Stimulated activated naive CD8-positive, alpha-beta T cell treated with anti-CD3 and anti-CD28 coated beads, Interleukin-15, Interleukin-2, amounts not matched to agents 100 ng/mL and 50 ng/mL, for 24 hours (primary cell): ENCODE data around the gene PRAMEF14.
"Not testable (repeated sequence)": the region's sequence is repeated elsewhere in the genome, so short reads cannot be mapped to it uniquely, and the experiment has no call there.

Experiments used
- H3K27ac Mint-ChIP-seq: one replicate; pipeline ENCODE4 v1.8.0; 2021; ENCODE audit warnings: mild to moderate bottlenecking, mixed read lengths
- H3K27me3 Mint-ChIP-seq: one replicate; pipeline ENCODE4 v1.8.0; 2021; ENCODE audit warnings: mixed read lengths
- H3K36me3 Mint-ChIP-seq: one replicate; pipeline ENCODE4 v1.8.0; 2021; ENCODE audit warnings: low read depth, mixed read lengths
- H3K4me1 Mint-ChIP-seq: one replicate; pipeline ENCODE4 v1.8.0; 2021; ENCODE audit warnings: low read depth, mixed read lengths
- H3K4me3 Mint-ChIP-seq: one replicate; pipeline ENCODE4 v1.8.0; 2021; ENCODE audit warnings: mild to moderate bottlenecking, mixed read lengths
- H3K9me3 Mint-ChIP-seq: one replicate; pipeline ENCODE4 v1.8.0; 2021; ENCODE audit warnings: mixed read lengths

Gene PRAMEF14, protein sequence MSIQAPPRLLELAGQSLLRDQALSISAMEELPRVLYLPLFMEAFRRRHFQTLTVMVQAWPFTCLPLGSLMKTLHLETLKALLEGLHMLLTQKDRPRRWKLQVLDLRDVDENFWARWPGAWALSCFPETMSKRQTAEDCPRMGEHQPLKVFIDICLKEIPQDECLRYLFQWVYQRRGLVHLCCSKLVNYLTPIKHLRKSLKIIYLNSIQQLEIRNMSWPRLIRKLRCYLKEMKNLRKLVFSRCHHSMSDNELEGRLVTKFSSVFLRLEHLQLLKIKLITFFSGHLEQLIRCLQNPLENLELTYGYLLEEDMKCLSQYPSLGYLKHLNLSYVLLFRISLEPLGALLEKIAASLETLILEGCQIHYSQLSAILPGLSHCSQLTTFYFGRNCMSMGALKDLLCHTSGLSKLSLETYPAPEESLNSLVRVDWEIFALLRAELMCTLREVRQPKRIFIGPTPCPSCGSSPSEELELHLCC

DNA sequence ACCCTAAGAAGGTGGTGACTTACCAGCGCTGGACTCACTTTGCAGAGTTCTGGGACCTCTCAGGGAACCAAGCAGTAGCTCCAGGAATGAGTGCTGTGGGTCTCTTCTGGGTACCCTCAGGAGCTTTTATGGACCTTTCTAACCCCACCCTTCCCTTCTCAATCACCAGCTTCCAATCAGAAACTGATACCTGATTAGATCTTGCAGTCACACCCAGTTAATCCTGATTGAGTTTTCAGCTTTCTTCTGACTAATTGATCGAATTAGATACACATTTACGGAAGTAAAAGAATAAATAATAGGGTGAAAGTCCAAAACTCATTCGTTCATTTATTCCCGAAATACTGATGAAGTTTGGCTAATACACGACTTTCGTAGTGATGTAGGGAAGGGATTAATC is at the start of gene PRAMEF14:
Gene PRAMEF14, minus strand, starts transcription at position 101 of the 400 bp plus-strand sequence. CDS start 1,820 bp downstream, outside the sequence.
- H3K9me3 Mint-ChIP-seq, H3K36me3 Mint-ChIP-seq, H3K4me3 Mint-ChIP-seq, H3K27ac Mint-ChIP-seq, H3K27me3 Mint-ChIP-seq, H3K4me1 Mint-ChIP-seq: not testable (repeated sequence)

DNA sequence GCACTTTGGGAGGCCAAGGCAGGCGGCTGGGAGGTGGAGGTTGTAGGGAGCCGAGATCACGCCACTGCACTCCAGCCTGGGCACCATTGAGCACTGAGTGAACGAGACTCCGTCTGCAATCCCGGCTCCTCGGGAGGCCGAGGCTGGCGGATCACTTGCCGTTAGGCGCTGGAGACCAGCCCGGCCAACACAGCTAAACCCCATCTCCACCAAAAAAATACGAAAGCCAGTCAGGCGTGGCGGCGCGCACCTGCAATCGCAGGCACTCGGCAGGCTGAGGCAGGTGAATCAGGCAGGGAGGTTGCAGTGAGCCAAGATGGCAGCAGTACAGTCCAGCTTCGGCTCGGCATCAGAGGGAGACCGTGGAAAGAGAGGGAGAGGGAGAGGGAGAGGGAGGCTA is 48.4 kb upstream of the PRAMEF14 start:
- H3K4me3 Mint-ChIP-seq, H3K36me3 Mint-ChIP-seq, H3K27ac Mint-ChIP-seq, H3K27me3 Mint-ChIP-seq, H3K9me3 Mint-ChIP-seq, H3K4me1 Mint-ChIP-seq: not testable (repeated sequence)

DNA sequence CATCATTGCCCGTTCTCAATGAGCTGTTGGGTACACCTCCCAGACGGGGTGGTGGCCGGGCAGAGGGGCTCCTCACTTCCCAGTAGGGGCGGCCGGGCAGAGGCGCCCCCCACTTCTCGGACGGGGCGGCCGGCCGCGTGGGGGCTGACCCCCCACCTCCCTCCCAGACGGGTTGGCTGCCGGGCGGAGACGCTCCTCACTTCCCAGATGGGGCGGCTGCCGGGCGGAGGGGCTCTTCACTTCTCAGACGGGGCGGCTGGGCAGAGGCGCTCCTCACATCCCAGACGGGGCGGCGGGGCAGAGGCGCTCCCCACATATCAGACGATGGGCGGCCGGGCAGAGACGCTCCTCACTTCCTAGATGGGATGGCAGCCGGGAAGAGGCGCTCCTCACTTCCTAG is 47.8 kb upstream of the PRAMEF14 start:
- not testable (repeated sequence) for H3K27ac Mint-ChIP-seq, H3K4me3 Mint-ChIP-seq, H3K27me3 Mint-ChIP-seq, H3K9me3 Mint-ChIP-seq, H3K36me3 Mint-ChIP-seq, H3K4me1 Mint-ChIP-seq

- H3K4me1 Mint-ChIP-seq, H3K27ac Mint-ChIP-seq, H3K9me3 Mint-ChIP-seq, H3K36me3 Mint-ChIP-seq, H3K27me3 Mint-ChIP-seq, H3K4me3 Mint-ChIP-seq: not testable (repeated sequence)
Observed at GRCh38 chr1:13393004-13393403, 46.1 kb upstream of the PRAMEF14 start.

DNA sequence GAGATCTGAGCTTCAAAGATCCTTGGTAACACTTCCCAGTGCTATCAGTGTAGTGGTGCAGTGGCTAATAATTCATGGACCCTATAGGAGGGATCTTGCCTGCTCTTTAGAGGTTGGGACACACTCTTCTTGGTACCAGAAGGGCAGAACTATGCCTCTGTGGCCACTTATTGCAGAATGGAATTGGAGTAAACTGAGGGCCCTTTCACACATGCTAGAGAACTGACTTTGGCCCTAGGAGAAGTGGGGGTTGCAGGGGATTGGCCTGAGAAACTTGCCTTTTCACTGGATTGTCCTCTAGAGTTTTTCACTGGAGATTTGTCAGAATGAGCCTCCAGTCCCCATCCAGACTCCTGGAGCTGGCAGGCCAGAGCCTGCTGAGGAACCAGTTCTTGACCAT is 42.4 kb upstream of the PRAMEF14 start, which contains the start of gene PRAMEF17:
Gene PRAMEF17, plus strand, starts transcription at position 301 of the 400 bp plus-strand sequence. Its CDS starts 26 bp downstream, at position 327.
- H3K27ac Mint-ChIP-seq, H3K27me3 Mint-ChIP-seq, H3K9me3 Mint-ChIP-seq, H3K4me3 Mint-ChIP-seq, H3K36me3 Mint-ChIP-seq, H3K4me1 Mint-ChIP-seq: not testable (repeated sequence)

- not testable (repeated sequence) for H3K4me3 Mint-ChIP-seq, H3K27ac Mint-ChIP-seq, H3K4me1 Mint-ChIP-seq, H3K27me3 Mint-ChIP-seq, H3K36me3 Mint-ChIP-seq, H3K9me3 Mint-ChIP-seq
Observed at GRCh38 chr1:13380380-13380779, 33.4 kb upstream of the PRAMEF14 start.

GRCh38 chr1:13378983-13379382 is 32.0 kb upstream of the PRAMEF14 start:
- H3K36me3 Mint-ChIP-seq, H3K4me1 Mint-ChIP-seq, H3K9me3 Mint-ChIP-seq, H3K4me3 Mint-ChIP-seq, H3K27me3 Mint-ChIP-seq, H3K27ac Mint-ChIP-seq: not testable (repeated sequence)

GRCh38 chr1:13368544-13368943 is 21.6 kb upstream of the PRAMEF14 start:
- H3K27ac Mint-ChIP-seq, H3K4me3 Mint-ChIP-seq, H3K36me3 Mint-ChIP-seq, H3K27me3 Mint-ChIP-seq, H3K9me3 Mint-ChIP-seq, H3K4me1 Mint-ChIP-seq: not testable (repeated sequence)

DNA sequence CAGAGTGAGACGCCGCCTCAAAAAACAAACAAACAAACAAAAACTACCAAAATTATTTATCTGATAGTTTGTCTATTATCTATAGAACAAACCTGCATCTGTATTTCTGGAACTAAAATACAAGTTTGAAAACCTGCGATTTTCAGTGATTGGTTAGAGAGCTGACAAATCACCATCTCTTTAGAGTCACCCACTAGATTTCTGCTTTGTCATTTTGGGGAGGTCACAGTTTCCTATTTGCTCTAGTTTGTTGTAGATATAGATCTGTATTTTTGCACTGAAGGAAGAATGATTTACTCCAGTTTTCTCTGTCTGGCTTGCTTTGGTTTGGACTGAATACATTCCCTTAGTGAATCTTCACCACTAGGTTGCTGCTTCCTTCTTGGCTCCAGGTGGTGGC is 19.6 kb upstream of the PRAMEF14 start:
- not testable (repeated sequence) for H3K27me3 Mint-ChIP-seq, H3K27ac Mint-ChIP-seq, H3K4me3 Mint-ChIP-seq, H3K36me3 Mint-ChIP-seq, H3K9me3 Mint-ChIP-seq, H3K4me1 Mint-ChIP-seq

DNA sequence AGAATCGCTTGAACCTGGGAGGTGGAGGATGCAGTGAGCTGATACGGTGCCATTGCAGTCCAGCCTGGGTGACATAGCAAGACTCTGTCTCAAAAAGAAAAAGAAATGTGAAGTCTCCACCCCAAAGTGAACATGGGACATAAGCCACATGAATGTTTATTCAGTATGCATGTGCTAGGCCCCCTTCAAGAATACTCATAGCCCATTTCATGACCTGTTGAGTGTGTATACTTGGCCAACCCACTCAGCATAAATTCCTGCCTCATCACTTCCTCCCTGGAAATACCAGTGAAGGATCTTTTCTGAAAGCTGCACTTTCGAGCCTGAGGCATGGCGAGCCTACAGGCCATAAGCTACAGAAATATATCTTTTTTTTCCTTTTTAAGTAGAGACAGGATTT is 18.0 kb upstream of the PRAMEF14 start:
- not testable (repeated sequence) for H3K4me3 Mint-ChIP-seq, H3K27me3 Mint-ChIP-seq, H3K36me3 Mint-ChIP-seq, H3K27ac Mint-ChIP-seq, H3K9me3 Mint-ChIP-seq, H3K4me1 Mint-ChIP-seq

- H3K27ac Mint-ChIP-seq, H3K4me1 Mint-ChIP-seq, H3K4me3 Mint-ChIP-seq, H3K9me3 Mint-ChIP-seq, H3K27me3 Mint-ChIP-seq, H3K36me3 Mint-ChIP-seq: not testable (repeated sequence)
Observed at GRCh38 chr1:13362364-13362763, 15.4 kb upstream of the PRAMEF14 start.

DNA sequence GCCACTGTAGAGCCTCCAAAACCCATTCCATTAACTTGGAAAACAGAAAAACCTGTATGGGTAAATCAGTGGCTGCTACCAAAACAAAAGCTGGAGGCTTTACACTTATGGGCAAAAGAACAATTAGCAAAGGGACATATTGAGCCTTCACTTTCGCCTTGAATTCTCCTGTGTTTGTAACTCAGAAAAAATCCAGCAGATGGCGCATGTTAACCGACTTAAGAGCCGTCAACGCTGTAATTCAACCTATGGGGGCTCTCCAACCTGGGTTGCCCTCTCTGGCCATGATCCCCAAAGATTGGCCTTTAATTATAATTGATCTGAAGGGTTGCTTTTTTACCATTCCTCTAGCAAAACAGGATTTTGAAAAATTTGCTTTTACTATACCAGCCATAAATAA is 9.8 kb upstream of the PRAMEF14 start:
- H3K27ac Mint-ChIP-seq, H3K4me1 Mint-ChIP-seq, H3K9me3 Mint-ChIP-seq, H3K4me3 Mint-ChIP-seq, H3K36me3 Mint-ChIP-seq, H3K27me3 Mint-ChIP-seq: not testable (repeated sequence)

DNA sequence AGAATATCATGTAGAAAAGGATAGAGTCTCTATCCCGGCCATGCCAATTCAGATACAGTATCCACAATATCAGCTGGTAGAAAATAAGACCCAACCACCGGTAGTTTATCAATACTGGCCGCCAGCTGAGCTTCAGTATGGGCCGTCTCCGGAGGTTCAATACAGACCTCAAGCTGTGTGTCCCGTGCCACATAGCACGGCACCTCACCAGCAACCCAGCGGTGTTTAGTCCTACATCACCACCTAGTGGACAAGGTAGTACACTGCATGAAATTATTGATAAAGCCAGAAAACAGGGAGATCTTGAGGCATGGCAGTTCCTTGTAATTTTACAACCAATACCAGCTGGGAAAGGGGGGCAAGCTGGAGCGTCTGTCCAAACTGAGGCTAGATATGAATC is 7.5 kb upstream of the PRAMEF14 start:
- H3K36me3 Mint-ChIP-seq, H3K4me1 Mint-ChIP-seq: not testable (repeated sequence)

DNA sequence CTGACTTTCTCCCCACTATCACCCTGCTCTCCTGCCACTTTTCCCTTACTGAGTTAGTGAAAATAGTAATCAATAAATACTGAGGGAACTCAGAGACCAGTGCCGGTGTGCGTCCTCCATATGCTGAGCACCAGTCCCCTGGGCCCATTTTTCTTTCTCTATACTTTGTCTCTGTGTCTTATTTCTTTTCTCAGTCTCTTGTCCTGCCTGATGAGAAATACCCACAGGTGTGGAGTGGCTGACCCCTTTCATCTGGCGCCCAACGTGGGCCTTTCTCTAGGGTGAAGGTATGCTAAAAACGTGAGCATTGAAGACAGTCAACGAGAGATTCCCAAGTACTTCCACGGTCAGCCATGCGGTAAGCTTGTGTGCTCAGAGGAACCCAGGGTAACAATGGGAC is 6.5 kb upstream of the PRAMEF14 start:
- not testable (repeated sequence) for H3K9me3 Mint-ChIP-seq, H3K4me1 Mint-ChIP-seq, H3K4me3 Mint-ChIP-seq, H3K36me3 Mint-ChIP-seq, H3K27me3 Mint-ChIP-seq, H3K27ac Mint-ChIP-seq

More for the DNA sequence above, 7.5 kb upstream of the PRAMEF14 start:
- not testable (repeated sequence) for H3K27me3 Mint-ChIP-seq, H3K9me3 Mint-ChIP-seq, H3K27ac Mint-ChIP-seq, H3K4me3 Mint-ChIP-seq

DNA sequence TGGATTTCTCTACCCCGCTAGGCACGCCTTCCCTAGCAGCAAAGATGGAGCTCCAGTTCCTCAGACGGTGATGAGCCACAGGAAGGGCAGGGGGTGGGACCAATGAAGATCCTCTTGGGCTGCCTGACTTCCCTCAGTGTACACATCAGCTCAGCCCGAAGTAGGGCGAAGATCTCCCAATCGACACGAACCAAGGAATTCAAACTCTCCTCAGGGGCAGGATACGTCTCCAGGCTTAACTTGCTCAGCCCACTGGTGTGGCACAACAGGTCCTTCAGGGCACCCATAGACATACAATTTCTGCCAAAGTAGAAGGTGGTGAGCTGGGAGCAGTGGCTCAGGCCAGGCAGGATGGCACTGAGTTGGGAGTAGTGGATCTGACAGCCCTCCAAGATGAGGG is 4.4 kb downstream of the PRAMEF14 start:
- not testable (repeated sequence) for H3K9me3 Mint-ChIP-seq, H3K27ac Mint-ChIP-seq, H3K4me3 Mint-ChIP-seq, H3K4me1 Mint-ChIP-seq, H3K27me3 Mint-ChIP-seq, H3K36me3 Mint-ChIP-seq

GRCh38 chr1:13315281-13315680 is 31.7 kb downstream of the PRAMEF14 start, which contains the start of gene PRAMEF15:
Gene PRAMEF15, plus strand, starts transcription at chr1:13315581. Its CDS starts 2,827 bp downstream, at chr1:13318408.
- H3K36me3 Mint-ChIP-seq, H3K27me3 Mint-ChIP-seq, H3K9me3 Mint-ChIP-seq, H3K27ac Mint-ChIP-seq, H3K4me1 Mint-ChIP-seq, H3K4me3 Mint-ChIP-seq: not testable (repeated sequence)
